ENCODE results near the gene B3GNT4. TPM values are rescaled to one million over a fixed set of nuclear protein-coding genes. Genes with fewer than 3 reads are reported as not detected.

Gene B3GNT4
- total and polyA plus RNA-seq, 2 donors (not counting 3 experiments of a cell fraction or from before 2014, with no cell fraction given) = 0.11 to 0.31 TPM

GRCh38 chr12:122185079-122185478 lies 18.4 kb upstream of the B3GNT4 start:
- DNase-seq (ENCODE audit: low read depth, low spot score) = no peak
- no peak overlapping the region for H3K27ac ChIP-seq (ENCODE audit: insufficient read depth, low read depth, low read length)
- H3K4me3 ChIP-seq (replicated peaks in 1 of 3; ENCODE audit: insufficient read depth in 1 of 3, low read depth in 1 of 3, low read length in 3 of 3) = no peak overlapping the region
- no peaks in the 10 kb centered on the region for H3K9me3 ChIP-seq (replicated peaks; ENCODE audit: control insufficient read depth, insufficient read depth, low read length)
- TF ChIP-seq POLR2A (IDR thresholded peaks at IDR 0.05; ENCODE audit: low read depth, low read length) (no peak), JUN (IDR thresholded peaks at IDR 0.05; ENCODE audit: borderline replicate concordance, insufficient read depth, insufficient read length, low read depth) (no peak), MYC (IDR thresholded peaks at IDR 0.05; ENCODE audit: low read depth, low read length) (no peak), FOS (IDR thresholded peaks at IDR 0.05; ENCODE audit: borderline replicate concordance, insufficient read depth, low read length) (no peak), EZH2 (IDR thresholded peaks at IDR 0.05; ENCODE audit: borderline replicate concordance, low read depth, low read length, severe bottlenecking) (no peak), GATA2 (IDR thresholded peaks at IDR 0.05; ENCODE audit: insufficient read depth, insufficient read length, low read depth, low read length) (no peak), CTCF (IDR thresholded peaks at IDR 0.05; ENCODE audit: extremely low read depth in 1 of 2, insufficient read depth in 1 of 2, low read depth in 1 of 2, low read length in 2 of 2) (no peak), POLR2AphosphoS5 (IDR thresholded peaks at IDR 0.05; ENCODE audit: insufficient read depth, low read depth, low read length) (no peak)
- TF ChIP-seq, protein P1, sequence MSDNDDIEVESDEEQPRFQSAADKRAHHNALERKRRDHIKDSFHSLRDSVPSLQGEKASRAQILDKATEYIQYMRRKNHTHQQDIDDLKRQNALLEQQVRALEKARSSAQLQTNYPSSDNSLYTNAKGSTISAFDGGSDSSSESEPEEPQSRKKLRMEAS (IDR thresholded peaks at IDR 0.05; ENCODE audit: insufficient read depth, insufficient read length) = no peak
- ChIA-PET CTCF (no interaction called here), POLR2A (no interaction called here)
- dilution Hi-C loops (cut with MboI; ENCODE audit: extremely low pct_ligation_motif_present, low sequenced_read_pairs) = no loop called here
- H3K4me1 ChIP-seq (ENCODE audit: control insufficient read depth, extremely low read depth, insufficient read depth, low read length) = peaks cover under 1% of the 10 kb centered on the region
- H3K9ac ChIP-seq (replicated peaks; ENCODE audit: extremely low read depth, insufficient read depth, low read length) = no peak overlapping the region
- BruUV-seq (replicated peaks) = no TSS peak
- H3K9me1 ChIP-seq (replicated peaks; ENCODE audit: control insufficient read depth, extremely low read depth, insufficient read depth, low read length) = no peaks in the 10 kb centered on the region
- H4K20me1 ChIP-seq (replicated peaks; ENCODE audit: control insufficient read depth, extremely low read depth, insufficient read depth, low read length) = no peaks in the 10 kb centered on the region
- no peaks in the 10 kb centered on the region for H3K27me3 ChIP-seq (ENCODE audit: control insufficient read depth in 2 of 2, insufficient read depth in 2 of 2, low read length in 2 of 2)
- H3K36me3 ChIP-seq (ENCODE audit: control insufficient read depth in 2 of 2, extremely low read depth in 1 of 2, insufficient read depth in 2 of 2, low read length in 2 of 2) = no peaks in the 10 kb centered on the region
- intact Hi-C loops (cut with micrococcal nuclease) = no loop called here
- H2AFZ ChIP-seq (ENCODE audit: low read depth, low read length) = no peak overlapping the region
- H3K4me2 ChIP-seq (ENCODE audit: insufficient read depth, low read length) = no peak overlapping the region
- FAIRE-seq = no peak
- no peaks in the 10 kb centered on the region for H3K79me2 ChIP-seq (ENCODE audit: control insufficient read depth, insufficient read depth, low read length)
